ENCODE measurements around the gene TCF4.

TCF4 gene

DNA sequence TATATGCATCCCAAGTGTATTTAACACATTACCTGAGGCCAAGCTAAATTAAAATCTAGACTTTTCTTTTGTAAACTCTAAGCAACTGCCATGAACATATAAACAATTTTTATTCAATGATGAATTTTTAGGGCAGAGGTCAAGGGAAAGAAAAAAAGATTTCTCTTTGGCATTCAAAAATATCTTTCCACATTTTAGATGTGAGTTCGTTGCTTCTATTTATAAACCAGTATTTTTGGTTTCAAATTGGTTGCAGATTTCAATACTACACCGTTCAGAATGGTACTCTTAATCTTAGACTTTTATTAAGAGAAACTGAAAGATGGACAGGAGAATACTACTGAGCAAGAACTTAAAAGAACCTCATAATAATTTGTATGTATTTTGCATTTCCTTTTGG, 335.1 kb downstream of the TCF4 start:
- no peak for TF ChIP-seq CTCF (IDR thresholded peaks at IDR 0.05; ENCODE audit: extremely low read depth, insufficient read depth, missing control alignments)
- in situ Hi-C loops (cut with MboI; ENCODE audit: low pct_unique_long_range_greater_than_20kb, low sequenced_read_pairs, unreplicated experiment): no loop called here
- DNase-seq (ENCODE audit: low spot score): no peak

- in situ Hi-C loops (cut with MboI; ENCODE audit: low pct_unique_long_range_greater_than_20kb, low sequenced_read_pairs, unreplicated experiment): no loop called here
- no peak for TF ChIP-seq CTCF (IDR thresholded peaks at IDR 0.05; ENCODE audit: extremely low read depth, insufficient read depth, missing control alignments)
- no peak for DNase-seq (ENCODE audit: low spot score)
These were observed 335.8 kb downstream of the TCF4 start for GRCh38 chr18:55252053-55252675.

GRCh38 chr18:55251254-55251971, 336.6 kb downstream of the TCF4 start:
- in situ Hi-C loops (cut with MboI; ENCODE audit: low pct_unique_long_range_greater_than_20kb, low sequenced_read_pairs, unreplicated experiment): no loop called here
- no peak for DNase-seq (ENCODE audit: low spot score)
- no peak for TF ChIP-seq CTCF (IDR thresholded peaks at IDR 0.05; ENCODE audit: extremely low read depth, insufficient read depth, missing control alignments)

GRCh38 chr18:55250768-55251173, 337.2 kb downstream of the TCF4 start:
- no peak for TF ChIP-seq CTCF (IDR thresholded peaks at IDR 0.05; ENCODE audit: extremely low read depth, insufficient read depth, missing control alignments)
- in situ Hi-C loops (cut with MboI; ENCODE audit: low pct_unique_long_range_greater_than_20kb, low sequenced_read_pairs, unreplicated experiment): no loop called here
- no peak for DNase-seq (ENCODE audit: low spot score)

- in situ Hi-C loops (cut with MboI; ENCODE audit: low pct_unique_long_range_greater_than_20kb, low sequenced_read_pairs, unreplicated experiment): loop anchor here (10.0 to 25.0 kb wide), 2 partner anchors 65 to 263 kb away; no protein-coding TSS in a partner anchor
- peak; percentile 16 for DNase-seq (ENCODE audit: low spot score)
- no peak for TF ChIP-seq CTCF (IDR thresholded peaks at IDR 0.05; ENCODE audit: extremely low read depth, insufficient read depth, missing control alignments)
These were observed 338.4 kb downstream of the TCF4 start for GRCh38 chr18:55249550-55249949.

DNA sequence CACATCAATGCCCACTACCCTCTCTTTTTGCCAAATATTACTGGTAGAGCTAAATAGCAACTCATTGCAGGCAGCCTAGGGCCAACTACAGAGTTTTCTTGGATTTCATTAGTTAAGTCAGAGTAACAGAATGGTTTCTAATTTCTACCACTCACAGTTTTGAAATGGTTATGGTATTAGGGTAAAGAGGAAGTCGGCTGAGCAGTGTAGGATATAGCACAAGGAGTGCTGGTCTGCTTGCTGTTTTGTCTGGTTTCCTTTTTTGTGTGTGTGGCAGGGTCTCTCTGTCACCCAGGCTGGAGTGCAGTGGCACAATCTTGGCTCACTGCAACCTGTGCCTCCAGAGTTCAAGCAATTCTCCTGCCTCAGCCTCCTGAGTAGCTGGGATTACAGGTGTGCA, 339.5 kb downstream of the TCF4 start:
- no peak for DNase-seq (ENCODE audit: low spot score)
- in situ Hi-C loops (cut with MboI; ENCODE audit: low pct_unique_long_range_greater_than_20kb, low sequenced_read_pairs, unreplicated experiment): loop anchor here (10.0 to 25.0 kb wide), 2 partner anchors 66 to 264 kb away; no protein-coding TSS in a partner anchor

More for the DNA sequence above, 339.5 kb downstream of the TCF4 start:
- TF ChIP-seq CTCF (IDR thresholded peaks at IDR 0.05; ENCODE audit: extremely low read depth, insufficient read depth, missing control alignments): no peak

All from GM13977 (cell line).